Mucosa of rectum (tissue), 2 donors: ENCODE data around the gene NALCN.

Experiments used
- H3K27ac ChIP-seq, 2 donors: one replicate each; pipeline ENCODE4 v1.7.0; 2013; ENCODE audit warnings: inconsistent platforms in 2 of 2, low read depth in 2 of 2, low read length in 2 of 2
- H3K27me3 ChIP-seq, 2 donors: one replicate each; pipeline ENCODE4 v1.7.0; 2013; ENCODE audit warnings: low read length in 2 of 2; ENCODE audit not compliant: control insufficient read depth in 2 of 2, insufficient read depth in 2 of 2
- H3K36me3 ChIP-seq, 2 donors: one replicate each; pipeline ENCODE4 v1.7.0; 2013; ENCODE audit warnings: low read length in 2 of 2; ENCODE audit not compliant: control insufficient read depth in 2 of 2, insufficient read depth in 2 of 2
- H3K4me1 ChIP-seq, 2 donors: one replicate each; pipeline ENCODE4 v1.7.0; 2013; ENCODE audit warnings: low read length in 2 of 2, mild to moderate bottlenecking in 1 of 2; ENCODE audit not compliant: control insufficient read depth in 2 of 2, insufficient read depth in 2 of 2
- H3K4me3 ChIP-seq, 2 donors: one replicate each; pipeline ENCODE4 v1.7.0; 2013; ENCODE audit warnings: low read length in 2 of 2
- H3K9ac ChIP-seq, 2 donors: one replicate each; pipeline ENCODE4 v1.7.0; 2013; ENCODE audit warnings: low read length in 2 of 2, low read depth in 1 of 2, mild to moderate bottlenecking in 1 of 2
- H3K9me3 ChIP-seq, 2 donors: one replicate each; pipeline ENCODE4 v1.7.0; 2013; ENCODE audit warnings: low read length in 2 of 2; ENCODE audit not compliant: control insufficient read depth in 2 of 2
- donor health status: healthy.
- donor health status: Normal muscosa, but diverticular disease.

NALCN gene

GRCh38 chr13:101025925-101026324 lies 390.4 kb downstream of the NALCN start:
- Histone ChIP-seq H3K27me3 (no peaks in the 10 kb centered on the region), H3K9ac (no peak overlapping the region), H3K9me3 (no peaks in the 10 kb centered on the region), H3K36me3 (no peaks in the 10 kb centered on the region), H3K27ac (no peak overlapping the region), H3K4me1 (no peaks in the 10 kb centered on the region), H3K4me3 (no peak overlapping the region)

GRCh38 chr13:101025519-101025918 lies 390.8 kb downstream of the NALCN start:
- Histone ChIP-seq H3K4me1 (no peaks in the 10 kb centered on the region), H3K36me3 (no peaks in the 10 kb centered on the region), H3K9ac (no peak overlapping the region), H3K27ac (no peak overlapping the region), H3K9me3 (no peaks in the 10 kb centered on the region), H3K27me3 (no peaks in the 10 kb centered on the region), H3K4me3 (no peak overlapping the region)

- H3K9ac ChIP-seq = no peak overlapping the region
- H3K9me3 ChIP-seq = no peaks in the 10 kb centered on the region
- no peaks in the 10 kb centered on the region for H3K36me3 ChIP-seq
- H3K4me3 ChIP-seq = no peak overlapping the region
- no peaks in the 10 kb centered on the region for H3K4me1 ChIP-seq
- no peaks in the 10 kb centered on the region for H3K27me3 ChIP-seq
- H3K27ac ChIP-seq = no peak overlapping the region
Measured at GRCh38 chr13:101019126-101019525, 397.2 kb downstream of the NALCN start.

GRCh38 chr13:101018720-101019119 lies 397.6 kb downstream of the NALCN start:
- no peaks in the 10 kb centered on the region for H3K36me3 ChIP-seq
- no peak overlapping the region for H3K9ac ChIP-seq
- no peaks in the 10 kb centered on the region for H3K4me1 ChIP-seq
- no peak overlapping the region for H3K27ac ChIP-seq
- H3K27me3 ChIP-seq = no peaks in the 10 kb centered on the region
- no peak overlapping the region for H3K4me3 ChIP-seq
- no peaks in the 10 kb centered on the region for H3K9me3 ChIP-seq

- Histone ChIP-seq H3K9ac (no peak overlapping the region), H3K36me3 (no peaks in the 10 kb centered on the region), H3K4me1 (no peaks in the 10 kb centered on the region), H3K27me3 (no peaks in the 10 kb centered on the region), H3K4me3 (no peak overlapping the region), H3K27ac (no peak overlapping the region), H3K9me3 (no peaks in the 10 kb centered on the region)
Measured at GRCh38 chr13:101017123-101017872, 399.0 kb downstream of the NALCN start.

GRCh38 chr13:101016475-101016874 lies 399.8 kb downstream of the NALCN start:
- Histone ChIP-seq H3K4me1 (no peaks in the 10 kb centered on the region), H3K27ac (no peak overlapping the region)

GRCh38 chr13:101013245-101013644 lies 403.1 kb downstream of the NALCN start:
- Histone ChIP-seq H3K4me3 (no peak overlapping the region), H3K9ac (no peak overlapping the region), H3K36me3 (no peaks in the 10 kb centered on the region), H3K27me3 (no peaks in the 10 kb centered on the region), H3K27ac (no peak overlapping the region), H3K4me1 (no peaks in the 10 kb centered on the region), H3K9me3 (no peaks in the 10 kb centered on the region)

More at GRCh38 chr13:101016475-101016874, 399.8 kb downstream of the NALCN start:
- Histone ChIP-seq H3K27me3 (no peaks in the 10 kb centered on the region), H3K9ac (no peak overlapping the region), H3K9me3 (no peaks in the 10 kb centered on the region), H3K36me3 (no peaks in the 10 kb centered on the region), H3K4me3 (no peak overlapping the region)

GRCh38 chr13:101010100-101010499 lies 406.2 kb downstream of the NALCN start:
- no peaks in the 10 kb centered on the region for H3K27me3 ChIP-seq
- no peaks in the 10 kb centered on the region for H3K36me3 ChIP-seq
- no peak overlapping the region for H3K9ac ChIP-seq
- H3K4me3 ChIP-seq = no peak overlapping the region
- H3K27ac ChIP-seq = no peak overlapping the region
- H3K9me3 ChIP-seq = no peaks in the 10 kb centered on the region
- H3K4me1 ChIP-seq = no peaks in the 10 kb centered on the region

- Histone ChIP-seq H3K9ac (no peak overlapping the region), H3K27ac (no peak overlapping the region), H3K36me3 (no peaks in the 10 kb centered on the region), H3K4me1 (no peaks in the 10 kb centered on the region), H3K27me3 (no peaks in the 10 kb centered on the region), H3K4me3 (no peak overlapping the region), H3K9me3 (no peaks in the 10 kb centered on the region)
Measured at GRCh38 chr13:101007245-101007644, 409.1 kb downstream of the NALCN start.
